Measurements from ENCODE around the gene SSTR5.

The SSTR5 gene

DNA sequence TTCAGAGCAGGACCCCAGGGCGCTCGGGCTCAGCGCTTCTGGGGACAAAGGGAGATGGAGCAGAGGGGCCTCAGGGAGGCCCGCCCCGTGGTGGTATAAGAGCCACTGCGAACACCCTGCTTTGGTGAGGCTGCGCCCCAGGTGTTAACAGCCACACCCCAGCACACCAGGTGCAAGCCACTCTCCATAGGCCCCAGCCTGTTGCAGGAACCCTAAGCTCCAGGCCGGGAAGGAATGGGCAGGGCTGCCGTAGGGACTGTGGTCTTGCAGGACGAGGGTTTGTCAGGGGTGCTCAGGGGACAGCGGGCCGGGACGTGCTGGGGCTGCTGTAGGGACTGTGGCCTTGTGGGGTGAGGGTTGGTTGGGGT, 17.0 kb upstream of the SSTR5 start:
- no peak for DNase-seq

DNA sequence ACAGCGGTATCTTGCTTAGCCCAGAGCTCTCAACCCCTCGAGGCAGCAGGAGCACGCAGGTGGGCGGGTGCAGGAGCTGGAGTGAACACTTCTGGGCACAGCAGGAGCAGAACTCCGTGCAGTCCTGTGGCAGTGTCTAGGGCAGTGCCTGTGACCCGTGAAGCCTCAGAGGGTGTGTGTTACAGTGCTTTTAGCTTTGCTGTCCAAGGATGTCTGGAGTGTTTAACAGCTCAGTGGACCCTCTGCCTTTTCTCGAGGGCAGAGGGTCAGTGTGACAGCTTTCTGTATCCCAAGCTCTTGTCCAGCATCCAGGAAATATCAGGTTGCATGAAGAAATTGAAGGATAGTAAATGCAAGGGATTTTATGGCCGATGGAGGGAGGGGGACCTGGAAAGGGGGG, 16.4 kb upstream of the SSTR5 start:
- DNase-seq, result no peak

DNA sequence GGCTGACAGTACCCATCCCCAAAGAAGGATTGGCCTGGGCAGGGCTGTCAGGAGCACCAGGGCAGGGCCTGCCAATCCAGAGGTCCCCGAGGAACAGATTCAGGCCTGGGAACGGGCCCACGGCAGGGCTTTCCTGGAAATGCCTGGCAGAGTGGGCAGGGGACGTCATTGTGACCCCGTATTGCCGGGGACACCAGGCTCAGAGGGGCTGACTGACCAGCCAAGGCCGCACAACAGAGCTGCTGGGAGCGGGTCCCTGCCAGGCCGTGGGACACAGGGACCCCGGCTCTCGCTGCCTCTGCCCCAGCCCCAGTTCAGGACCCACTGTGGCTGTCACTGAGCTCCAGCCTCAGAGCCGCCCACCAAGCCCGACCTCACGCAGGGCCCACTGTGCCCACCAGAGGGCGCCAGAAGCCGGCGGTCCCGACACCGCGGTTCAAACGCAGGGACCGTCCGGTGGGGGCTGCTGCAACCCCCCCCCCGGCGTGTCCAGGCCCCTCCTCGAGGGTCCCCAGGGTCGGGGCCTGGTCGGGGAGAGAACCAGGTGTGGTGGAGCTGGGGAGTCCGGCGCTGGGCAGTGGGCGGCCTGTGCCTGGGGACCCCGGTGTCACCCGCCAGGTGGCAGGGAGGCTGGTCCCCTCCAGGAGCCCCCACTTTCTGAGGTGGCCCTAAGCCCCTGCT, 15.2 kb upstream of the SSTR5 start:
- DNase-seq, result no peak

- DNase-seq, result no peak
These were observed 14.3 kb upstream of the SSTR5 start for GRCh38 chr16:1058216-1058615.

GRCh38 chr16:1059310-1059709, 13.2 kb upstream of the SSTR5 start:
- no peak for DNase-seq

GRCh38 chr16:1060416-1061340, 11.9 kb upstream of the SSTR5 start:
- no peak for DNase-seq

GRCh38 chr16:1061769-1062505, 10.6 kb upstream of the SSTR5 start:
- no peak for DNase-seq

GRCh38 chr16:1062895-1063294, 9.7 kb upstream of the SSTR5 start:
- no peak for DNase-seq

DNA sequence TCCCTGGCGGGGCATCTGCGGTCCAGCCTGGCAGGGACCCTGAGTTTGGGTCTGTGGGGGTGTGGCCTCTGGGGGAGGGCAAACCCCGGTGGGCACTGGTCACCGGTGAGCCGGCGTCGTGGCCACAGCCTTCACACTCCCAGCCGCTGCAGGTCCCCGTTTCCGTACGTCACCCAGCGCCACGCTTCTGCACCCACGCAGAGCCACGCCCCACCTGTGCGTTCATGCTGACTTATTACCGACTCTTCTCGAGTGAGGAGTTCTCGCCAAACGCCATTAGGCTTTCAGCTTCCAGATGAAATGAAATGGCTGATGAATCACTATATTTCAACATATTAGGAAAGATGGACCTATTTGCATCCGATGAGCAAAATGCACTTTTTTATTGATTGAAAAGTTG, 8.8 kb upstream of the SSTR5 start:
- DNase-seq, result no peak

DNA sequence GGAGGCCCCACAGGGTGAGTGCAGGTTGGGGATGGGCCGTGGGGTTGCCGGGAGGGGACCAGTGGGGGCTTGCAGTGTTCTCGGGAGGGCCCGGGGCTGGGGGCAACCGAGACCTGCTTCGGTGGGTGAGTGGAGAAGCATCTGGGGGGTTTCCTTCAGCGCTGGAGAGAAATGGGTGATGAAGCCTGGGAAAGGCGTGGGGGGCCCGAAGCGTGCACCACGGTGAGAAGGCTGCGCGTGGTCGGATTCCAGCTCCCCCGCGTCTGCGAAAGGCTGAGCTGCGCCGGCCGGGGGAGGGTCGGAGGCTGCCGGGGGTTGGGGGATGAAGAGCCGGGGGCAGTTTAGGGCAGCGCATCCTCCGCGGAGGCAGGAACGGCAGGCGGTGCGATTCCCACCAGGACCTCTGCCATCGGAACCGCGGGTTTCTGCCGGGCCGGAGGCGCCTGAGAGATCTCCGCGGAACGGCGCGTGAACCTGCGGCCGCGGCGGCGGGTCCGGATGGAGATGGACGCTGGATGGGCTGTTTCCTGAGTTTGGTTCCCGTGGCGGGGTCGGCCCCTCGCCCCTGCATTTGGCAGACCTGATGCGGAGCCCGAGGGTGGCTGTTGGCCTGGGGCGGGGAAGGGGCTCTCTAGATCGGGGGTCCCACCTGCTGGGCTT, 6.9 kb upstream of the SSTR5 start:
- no peak for DNase-seq

GRCh38 chr16:1066584-1067172, 5.9 kb upstream of the SSTR5 start:
- no peak for DNase-seq

DNA sequence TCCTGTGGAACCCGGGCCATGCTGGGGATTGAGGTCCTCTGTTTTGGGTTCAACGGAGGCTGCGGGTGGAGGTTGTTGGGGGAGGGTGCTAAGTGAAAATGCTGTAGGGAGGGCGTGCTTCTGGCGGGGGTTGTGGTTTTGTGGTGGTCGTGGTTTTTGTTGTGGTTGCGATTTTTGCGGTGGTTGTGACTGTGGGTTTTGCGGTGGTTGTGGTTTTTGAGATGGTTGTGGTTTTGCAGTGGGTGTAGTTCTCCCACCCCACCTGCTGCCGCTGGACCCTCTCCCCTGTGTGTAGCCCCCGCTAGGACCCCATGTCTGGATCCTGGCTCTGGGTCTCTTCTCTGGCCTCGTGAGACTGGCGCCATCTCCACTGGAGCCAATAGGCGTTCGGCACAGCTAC, 4.9 kb upstream of the SSTR5 start:
- no peak for DNase-seq

DNA sequence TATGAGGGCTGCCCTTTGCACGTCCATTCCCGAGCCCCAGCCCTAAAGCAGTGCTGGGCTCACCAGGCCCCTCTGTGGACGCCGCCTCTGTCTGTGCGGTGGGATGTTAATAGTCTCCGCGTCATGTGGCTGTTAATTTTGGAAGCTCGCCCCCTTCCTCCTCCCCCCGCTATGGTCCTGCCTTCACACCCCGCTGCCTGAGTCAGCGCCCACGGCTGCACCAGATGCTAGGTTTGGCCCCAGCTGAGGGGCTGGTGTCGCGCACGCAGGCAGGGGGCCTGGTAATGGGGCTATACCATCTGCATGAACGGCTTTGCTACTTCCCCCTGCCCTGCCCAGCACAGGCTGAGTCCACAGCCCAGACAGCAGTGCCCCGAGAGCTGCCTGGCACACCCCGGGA, 4.1 kb upstream of the SSTR5 start:
- no peak for DNase-seq

DNA sequence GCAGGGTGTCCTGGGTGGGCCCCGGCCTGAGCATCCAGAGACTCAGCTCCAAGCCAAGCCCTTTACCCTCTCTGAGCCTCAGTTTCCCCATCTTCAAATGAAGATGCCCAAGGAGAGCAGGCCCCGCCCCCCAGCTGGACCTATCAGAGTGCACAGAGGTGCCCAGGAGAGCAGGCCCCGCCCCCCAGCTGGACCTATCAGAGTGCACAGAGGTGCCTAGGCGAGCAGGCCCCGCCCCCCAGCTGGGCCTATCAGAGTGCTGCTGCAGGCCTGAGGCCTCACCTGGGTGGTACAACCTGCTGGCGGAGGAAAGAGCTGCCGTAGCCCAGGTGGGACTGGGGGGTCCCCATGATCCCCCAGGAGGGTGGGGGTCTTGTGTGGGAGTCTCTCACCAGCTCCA, 3.4 kb upstream of the SSTR5 start:
- DNase-seq, result no peak

- no peak for DNase-seq
These were observed 2.3 kb upstream of the SSTR5 start for GRCh38 chr16:1070084-1070863.

- DNase-seq, result no peak
These were observed 1.6 kb upstream of the SSTR5 start for GRCh38 chr16:1070864-1071408.

DNA sequence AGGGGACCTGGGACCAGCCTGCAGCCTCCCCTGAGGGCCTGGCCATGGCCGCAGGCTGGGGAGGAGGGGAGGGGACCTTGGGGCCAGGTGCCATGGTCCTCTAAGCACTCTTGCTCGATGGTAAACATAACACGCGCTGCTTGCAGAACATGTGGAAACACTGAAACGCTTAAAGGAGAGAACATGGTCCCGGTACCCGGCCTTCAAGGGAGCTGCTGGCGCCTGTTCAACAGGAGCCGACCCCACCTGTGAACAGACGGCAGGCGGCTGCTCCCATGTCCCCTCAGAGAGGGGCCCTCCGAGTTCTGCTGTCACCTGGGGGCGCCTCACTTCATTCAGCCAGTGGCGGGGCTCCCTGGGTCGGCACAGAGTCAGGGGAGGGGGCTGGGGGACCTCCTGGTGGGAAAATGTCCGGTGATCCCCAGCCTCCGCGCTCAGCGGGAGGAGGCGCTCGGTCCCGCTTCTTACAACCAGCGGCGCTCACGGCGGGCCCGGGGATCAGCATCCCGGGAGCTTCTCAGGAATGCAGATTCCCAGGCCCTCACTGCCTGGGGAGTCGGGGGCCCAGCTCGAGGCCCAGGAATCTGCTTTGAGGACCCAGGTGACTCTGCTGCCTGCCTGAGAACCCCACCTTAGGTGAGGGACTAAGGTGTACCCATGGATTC, 854 bp upstream of the SSTR5 start:
- DNase-seq, result no peak

- no peak for DNase-seq
These were observed 663 bp downstream of the SSTR5 start for GRCh38 chr16:1073262-1073558.

DNA sequence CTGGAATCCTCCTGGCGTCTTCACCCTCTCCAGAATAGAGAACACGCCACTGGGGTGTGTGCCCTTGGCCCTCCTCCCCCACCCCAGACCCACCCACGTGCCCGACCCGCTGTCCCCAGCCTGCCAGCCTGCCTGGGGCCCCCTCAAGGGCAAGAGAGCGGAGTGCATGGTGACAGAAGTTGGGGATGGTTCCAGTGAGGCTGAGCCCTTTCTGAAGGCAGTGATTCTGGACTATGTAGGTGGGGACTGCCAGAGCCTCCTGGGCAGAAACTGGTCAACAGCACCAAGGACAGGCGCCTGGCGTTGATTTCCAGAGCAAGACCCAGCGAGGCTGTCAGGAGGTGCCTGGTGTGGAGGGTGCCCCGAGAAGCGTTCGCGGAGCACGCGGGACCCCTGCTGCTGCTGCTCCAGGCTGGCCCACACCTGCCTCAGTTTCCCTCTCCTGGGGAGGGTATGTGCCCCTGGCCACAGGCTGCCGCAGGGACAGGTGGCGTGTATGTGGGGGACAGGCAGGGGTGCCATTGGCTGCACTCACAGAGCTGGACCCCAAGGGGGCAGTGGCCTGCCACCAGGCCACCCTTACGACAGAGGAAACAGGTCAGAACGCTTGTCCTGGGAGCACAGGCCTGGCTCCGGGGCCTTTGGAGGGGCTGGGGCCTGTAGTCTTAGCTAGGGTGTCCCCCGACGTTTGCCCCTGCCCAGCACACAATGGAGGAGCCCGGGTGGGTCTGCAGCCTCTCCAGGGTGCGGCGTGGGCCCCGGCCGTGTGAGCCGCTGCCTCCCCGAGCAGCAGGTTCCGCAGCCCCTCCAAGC, 1.2 kb downstream of the SSTR5 start:
- DNase-seq, result no peak

DNA sequence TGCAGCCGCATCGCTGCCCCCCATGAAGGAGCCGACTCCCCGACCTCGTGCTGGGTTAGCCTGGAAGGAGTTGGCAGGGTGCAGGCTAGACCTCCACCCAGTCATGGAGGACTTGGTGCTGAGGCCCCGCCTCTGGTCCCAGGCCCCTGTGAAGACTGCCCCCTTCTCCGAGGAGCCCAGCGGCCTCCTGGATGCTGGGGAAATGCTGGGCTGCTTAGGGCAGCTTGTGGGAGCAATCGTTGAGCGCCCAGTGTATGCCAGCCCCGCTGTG, 1.8 kb downstream of the SSTR5 start:
- no peak for DNase-seq

DNA sequence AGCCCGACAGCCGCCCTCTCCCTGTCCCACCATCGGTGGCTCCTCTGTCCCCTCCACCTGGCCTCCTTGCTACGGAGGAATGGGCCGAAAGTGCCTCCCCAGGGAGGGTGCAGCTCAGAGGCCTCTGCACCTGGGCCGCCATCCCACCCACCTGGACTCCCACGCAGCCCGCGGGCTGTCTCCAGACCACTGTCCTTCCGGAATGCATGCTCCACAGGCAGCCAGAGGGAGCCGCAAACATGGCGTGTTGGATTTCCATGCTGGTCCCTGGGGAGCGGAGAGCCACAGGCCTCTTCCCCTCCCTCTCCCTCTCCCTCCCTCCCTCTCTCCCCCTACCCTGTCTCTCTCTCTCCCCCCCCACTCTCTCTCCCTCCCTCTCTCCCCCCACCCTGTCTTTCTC, 3.0 kb downstream of the SSTR5 start:
- DNase-seq, result no peak

Data from NCI-H1436 treated with DMSO at 0.1 percent for 48 hours (cell line).